ENCODE results near the gene ADRA2B.
"Not testable (repeated sequence)": the region's sequence is repeated elsewhere in the genome, so short reads cannot be mapped to it uniquely, and the experiment has no call there.

ADRA2B gene

DNA sequence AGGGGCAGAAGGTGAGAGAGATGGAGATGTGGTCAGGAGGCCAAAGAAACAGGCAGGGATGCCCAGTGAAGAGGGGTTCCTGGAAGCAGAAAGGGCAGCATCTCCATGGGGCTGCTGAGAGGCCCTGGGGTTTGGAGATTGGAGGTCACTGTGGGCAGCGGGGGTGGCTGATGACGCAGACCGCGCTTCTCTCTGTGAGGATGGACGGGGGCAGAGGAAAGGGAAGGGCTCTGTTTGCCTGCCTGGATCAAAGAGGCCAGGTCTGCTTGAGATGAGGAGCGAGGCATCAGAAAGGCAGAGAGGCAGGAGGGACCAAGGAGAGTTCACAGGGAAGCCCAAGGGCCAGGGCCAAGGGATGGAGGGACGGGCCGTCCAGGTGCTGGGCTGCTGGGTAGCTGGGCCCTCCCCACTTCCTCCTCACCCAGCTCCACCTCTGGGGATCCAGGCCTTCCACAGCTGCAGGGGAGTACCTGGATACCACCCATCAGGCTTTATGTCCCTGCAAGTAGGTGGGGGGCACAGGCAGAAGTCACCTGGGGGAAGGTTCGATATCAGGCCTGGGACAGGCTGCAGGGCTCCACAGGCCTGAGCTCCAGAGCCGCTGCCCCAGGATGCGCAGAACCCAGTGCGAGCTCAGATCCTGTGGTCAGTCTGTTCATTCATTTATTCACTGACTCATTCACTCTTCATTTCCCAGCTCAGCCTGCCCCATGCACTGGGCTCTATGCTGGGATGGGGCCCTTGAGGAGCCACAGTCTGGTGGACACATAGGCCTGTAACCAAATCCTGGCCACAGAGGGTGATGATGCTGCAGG, 30.6 kb downstream of the ADRA2B start:
- no peak overlapping the region for H3K27ac ChIP-seq (replicated peaks)
- no peak overlapping the region for H3K4me3 ChIP-seq (replicated peaks; ENCODE audit: insufficient read depth, low read length)
- TF ChIP-seq, protein P1, sequence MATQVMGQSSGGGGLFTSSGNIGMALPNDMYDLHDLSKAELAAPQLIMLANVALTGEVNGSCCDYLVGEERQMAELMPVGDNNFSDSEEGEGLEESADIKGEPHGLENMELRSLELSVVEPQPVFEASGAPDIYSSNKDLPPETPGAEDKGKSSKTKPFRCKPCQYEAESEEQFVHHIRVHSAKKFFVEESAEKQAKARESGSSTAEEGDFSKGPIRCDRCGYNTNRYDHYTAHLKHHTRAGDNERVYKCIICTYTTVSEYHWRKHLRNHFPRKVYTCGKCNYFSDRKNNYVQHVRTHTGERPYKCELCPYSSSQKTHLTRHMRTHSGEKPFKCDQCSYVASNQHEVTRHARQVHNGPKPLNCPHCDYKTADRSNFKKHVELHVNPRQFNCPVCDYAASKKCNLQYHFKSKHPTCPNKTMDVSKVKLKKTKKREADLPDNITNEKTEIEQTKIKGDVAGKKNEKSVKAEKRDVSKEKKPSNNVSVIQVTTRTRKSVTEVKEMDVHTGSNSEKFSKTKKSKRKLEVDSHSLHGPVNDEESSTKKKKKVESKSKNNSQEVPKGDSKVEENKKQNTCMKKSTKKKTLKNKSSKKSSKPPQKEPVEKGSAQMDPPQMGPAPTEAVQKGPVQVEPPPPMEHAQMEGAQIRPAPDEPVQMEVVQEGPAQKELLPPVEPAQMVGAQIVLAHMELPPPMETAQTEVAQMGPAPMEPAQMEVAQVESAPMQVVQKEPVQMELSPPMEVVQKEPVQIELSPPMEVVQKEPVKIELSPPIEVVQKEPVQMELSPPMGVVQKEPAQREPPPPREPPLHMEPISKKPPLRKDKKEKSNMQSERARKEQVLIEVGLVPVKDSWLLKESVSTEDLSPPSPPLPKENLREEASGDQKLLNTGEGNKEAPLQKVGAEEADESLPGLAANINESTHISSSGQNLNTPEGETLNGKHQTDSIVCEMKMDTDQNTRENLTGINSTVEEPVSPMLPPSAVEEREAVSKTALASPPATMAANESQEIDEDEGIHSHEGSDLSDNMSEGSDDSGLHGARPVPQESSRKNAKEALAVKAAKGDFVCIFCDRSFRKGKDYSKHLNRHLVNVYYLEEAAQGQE (IDR thresholded peaks at IDR 0.05; ENCODE audit: insufficient replicate concordance, low read depth) = no peak
- TF ChIP-seq POLR2AphosphoS5 (IDR thresholded peaks at IDR 0.05; ENCODE audit: low read depth) = no peak
- TF ChIP-seq SPI1 (IDR thresholded peaks at IDR 0.05; ENCODE audit: borderline replicate concordance, low read depth) = no peak
- TF ChIP-seq GABPA (IDR thresholded peaks at IDR 0.05; ENCODE audit: low read depth) = no peak
- TF ChIP-seq, protein P2, sequence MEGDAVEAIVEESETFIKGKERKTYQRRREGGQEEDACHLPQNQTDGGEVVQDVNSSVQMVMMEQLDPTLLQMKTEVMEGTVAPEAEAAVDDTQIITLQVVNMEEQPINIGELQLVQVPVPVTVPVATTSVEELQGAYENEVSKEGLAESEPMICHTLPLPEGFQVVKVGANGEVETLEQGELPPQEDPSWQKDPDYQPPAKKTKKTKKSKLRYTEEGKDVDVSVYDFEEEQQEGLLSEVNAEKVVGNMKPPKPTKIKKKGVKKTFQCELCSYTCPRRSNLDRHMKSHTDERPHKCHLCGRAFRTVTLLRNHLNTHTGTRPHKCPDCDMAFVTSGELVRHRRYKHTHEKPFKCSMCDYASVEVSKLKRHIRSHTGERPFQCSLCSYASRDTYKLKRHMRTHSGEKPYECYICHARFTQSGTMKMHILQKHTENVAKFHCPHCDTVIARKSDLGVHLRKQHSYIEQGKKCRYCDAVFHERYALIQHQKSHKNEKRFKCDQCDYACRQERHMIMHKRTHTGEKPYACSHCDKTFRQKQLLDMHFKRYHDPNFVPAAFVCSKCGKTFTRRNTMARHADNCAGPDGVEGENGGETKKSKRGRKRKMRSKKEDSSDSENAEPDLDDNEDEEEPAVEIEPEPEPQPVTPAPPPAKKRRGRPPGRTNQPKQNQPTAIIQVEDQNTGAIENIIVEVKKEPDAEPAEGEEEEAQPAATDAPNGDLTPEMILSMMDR (IDR thresholded peaks at IDR 0.05; ENCODE audit: insufficient read depth, low read length) = no peak
- no peak for DNase-seq (ENCODE audit: low read depth in 1 of 2, low spot score in 1 of 2)
- H3K27me3 ChIP-seq (ENCODE audit: insufficient read depth, poor library complexity, severe bottlenecking) = no peaks in the 10 kb centered on the region

DNA sequence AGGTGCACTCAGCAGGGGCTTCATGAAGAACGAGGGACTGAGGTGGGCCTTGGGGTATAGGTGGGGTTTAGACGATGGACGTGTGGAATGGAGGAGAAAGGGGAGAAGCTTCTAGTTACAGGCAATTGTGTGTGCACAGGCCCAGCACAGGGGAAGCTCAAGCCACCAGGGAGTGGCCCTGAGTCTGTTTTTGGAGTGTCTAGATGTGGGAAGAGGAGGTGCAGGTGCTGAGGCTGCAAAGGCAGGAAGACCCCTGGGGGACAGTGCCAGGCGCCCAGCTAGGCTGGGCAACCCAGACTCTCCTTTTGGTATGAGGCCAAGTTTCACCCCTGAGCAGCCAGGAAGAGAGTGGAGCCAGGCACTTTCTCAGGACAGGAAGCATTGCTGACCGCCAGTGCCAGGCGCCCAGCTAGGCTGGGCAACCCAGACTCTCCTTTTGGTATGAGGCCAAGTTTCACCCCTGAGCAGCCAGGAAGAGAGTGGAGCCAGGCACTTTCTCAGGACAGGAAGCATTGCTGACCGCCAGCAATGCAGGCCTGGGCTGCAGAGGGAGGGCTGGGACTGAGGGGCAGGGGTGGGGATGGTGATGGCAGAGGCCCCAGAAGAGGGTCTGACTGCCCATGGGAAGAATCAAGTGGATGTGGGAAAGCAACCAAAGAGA, 31.4 kb downstream of the ADRA2B start:
- H3K27ac ChIP-seq (replicated peaks); H3K27me3 ChIP-seq (ENCODE audit: insufficient read depth, poor library complexity, severe bottlenecking); H3K4me3 ChIP-seq (replicated peaks; ENCODE audit: insufficient read depth, low read length); DNase-seq (ENCODE audit: low read depth in 1 of 2, low spot score in 1 of 2): not testable (repeated sequence)

DNA sequence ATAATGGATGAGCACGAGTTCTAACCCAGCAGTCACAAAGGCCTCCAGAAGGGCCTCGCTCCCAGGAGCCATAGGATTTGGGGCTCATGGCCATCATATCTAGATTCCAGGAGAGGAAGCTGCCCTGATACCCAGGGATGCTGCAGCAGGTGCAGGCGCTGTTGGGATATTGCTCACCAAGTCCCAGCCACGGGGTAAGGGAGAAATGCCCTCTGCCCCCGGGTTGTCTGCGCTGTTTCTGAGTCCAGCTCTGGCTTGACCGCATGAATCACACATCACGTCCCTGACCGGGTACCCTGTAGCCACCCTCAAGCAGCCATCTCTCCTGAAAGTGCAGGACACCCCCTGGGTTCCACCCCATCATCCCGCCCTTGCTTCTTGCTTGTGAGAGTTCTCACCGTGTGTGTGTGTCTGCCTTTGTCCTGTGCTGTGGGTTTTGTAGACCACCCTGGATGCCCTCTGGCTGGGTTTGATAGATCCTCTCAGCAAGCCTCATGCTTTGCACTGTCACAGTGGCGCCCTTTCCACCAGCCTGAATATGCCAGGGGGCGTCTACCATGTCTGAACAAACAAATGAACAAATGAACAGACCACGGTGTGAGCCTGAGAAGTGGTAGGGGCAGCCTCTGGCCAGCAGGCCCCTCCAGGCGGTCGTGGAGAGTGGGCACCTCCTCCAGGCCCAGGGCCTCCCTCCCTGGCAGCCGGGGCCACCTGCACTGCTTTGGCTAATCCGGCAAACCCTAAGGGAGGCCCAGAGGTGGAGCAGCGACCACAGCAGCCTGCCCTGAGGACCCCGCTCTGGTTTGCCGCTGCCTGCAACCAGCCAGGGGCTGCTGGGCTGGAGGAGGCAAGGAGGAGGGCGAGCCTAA, 32.1 kb downstream of the ADRA2B start:
- Histone ChIP-seq H3K27me3 (ENCODE audit: insufficient read depth, poor library complexity, severe bottlenecking) (no peaks in the 10 kb centered on the region), H3K27ac (replicated peaks) (no peak overlapping the region), H3K4me3 (replicated peaks; ENCODE audit: insufficient read depth, low read length) (no peak overlapping the region)
- TF ChIP-seq, protein P2 (IDR thresholded peaks at IDR 0.05; ENCODE audit: insufficient read depth, low read length) = no peak
- TF ChIP-seq, protein P1 (IDR thresholded peaks at IDR 0.05; ENCODE audit: insufficient replicate concordance, low read depth) = no peak
- TF ChIP-seq GABPA (IDR thresholded peaks at IDR 0.05; ENCODE audit: low read depth) (no peak), SPI1 (IDR thresholded peaks at IDR 0.05; ENCODE audit: borderline replicate concordance, low read depth) (no peak), POLR2AphosphoS5 (IDR thresholded peaks at IDR 0.05; ENCODE audit: low read depth) (no peak)
- DNase-seq (ENCODE audit: low read depth in 1 of 2, low spot score in 1 of 2) = no peak

Data from HL-60 (cell line).